HepG2 (cell line): ENCODE data around the gene SRSF10. TPM values are rescaled to one million over a fixed set of nuclear protein-coding genes. Genes with fewer than 3 reads are reported as not detected.

ENCODE experiments used
- EP300 ChIP-seq, 3 experiments: sonication (generic) in 1 of 3; formaldehyde crosslinking in 1 of 3; IDR thresholded peaks; 2 replicates each; pipeline versions ENCODE4 v1.5.1 to v1.6.1; 2011 to 2020; ENCODE audit warnings: low read depth in 2 of 3, low read length in 2 of 3, borderline replicate concordance in 1 of 3, improper control_type of control experiment in 1 of 3, mild to moderate bottlenecking in 1 of 3, missing genetic modification reagents in 1 of 3, moderate library complexity in 1 of 3
- FOXK2 ChIP-seq: fragments of 450-650 bp; IDR thresholded peaks from 2 replicates; pipeline ENCODE4 v1.6.1; 2016
- HBP1 ChIP-seq: IDR thresholded peaks from 2 replicates; pipeline ENCODE4 v1.6.1; 2016; ENCODE audit warnings: low read depth, control low read depth
- JUNB ChIP-seq: sonication (generic); formaldehyde crosslinking; IDR thresholded peaks from 2 replicates; pipeline ENCODE4 v1.8.0; 2022; ENCODE audit warnings: missing genetic modification reagents, mild to moderate bottlenecking, borderline replicate concordance
- KAT7 ChIP-seq: IDR thresholded peaks from 2 replicates; pipeline ENCODE4 v1.6.1; 2018; ENCODE audit warnings: borderline replicate concordance, missing compliant biosample characterization
- RBAK ChIP-seq: sonication (generic); formaldehyde crosslinking; IDR thresholded peaks from 2 replicates; pipeline ENCODE4 v1.5.1; 2020; ENCODE audit warnings: mild to moderate bottlenecking, missing genetic modification reagents
- SMARCE1 ChIP-seq: fragments of 450-650 bp; IDR thresholded peaks from 2 replicates; pipeline ENCODE4 v1.6.1; 2017; ENCODE audit warnings: borderline replicate concordance
- SMC3 ChIP-seq: IDR thresholded peaks from 2 replicates; pipeline ENCODE4 v1.6.1; 2011; ENCODE audit warnings: low read length, improper control_type of control experiment
- ZBTB44 ChIP-seq: sonication (generic); formaldehyde crosslinking; IDR thresholded peaks from 2 replicates; pipeline ENCODE4 v1.4.0; 2020; ENCODE audit warnings: missing genetic modification reagents
- ZFP82 ChIP-seq: sonication (generic); formaldehyde crosslinking; IDR thresholded peaks from 2 replicates; pipeline ENCODE4 v1.5.1; 2020; ENCODE audit warnings: mild to moderate bottlenecking, missing genetic modification reagents, borderline replicate concordance
- ZFP90 ChIP-seq: sonication (generic); formaldehyde crosslinking; IDR thresholded peaks from 2 replicates; pipeline ENCODE4 v1.8.0; 2022; ENCODE audit warnings: missing genetic modification reagents, mild to moderate bottlenecking, inconsistent platforms, borderline replicate concordance
- ZNF274 ChIP-seq: sonication (generic); formaldehyde crosslinking; IDR thresholded peaks from 2 replicates; pipeline ENCODE4 v1.5.1; 2020; ENCODE audit warnings: mild to moderate bottlenecking, missing genetic modification reagents
- ZNF275 ChIP-seq: sonication (generic); formaldehyde crosslinking; IDR thresholded peaks from 2 replicates; pipeline ENCODE4 v1.8.0; 2022; ENCODE audit warnings: missing genetic modification reagents, mild to moderate bottlenecking, inconsistent platforms, borderline replicate concordance
- ZNF280B ChIP-seq: sonication (generic); formaldehyde crosslinking; IDR thresholded peaks from 2 replicates; pipeline ENCODE4 v1.5.0; 2020; ENCODE audit warnings: missing genetic modification reagents, mild to moderate bottlenecking, borderline replicate concordance
- ZNF503 ChIP-seq: sonication (generic); formaldehyde crosslinking; IDR thresholded peaks from 2 replicates; pipeline ENCODE4 v1.4.0; 2020; ENCODE audit warnings: missing genetic modification reagents
- ZNF543 ChIP-seq: sonication (generic); formaldehyde crosslinking; IDR thresholded peaks from 2 replicates; pipeline ENCODE4 v1.4.0; 2020; ENCODE audit warnings: mild to moderate bottlenecking, missing genetic modification reagents
- ZSCAN31 ChIP-seq: sonication (generic); formaldehyde crosslinking; IDR thresholded peaks from 2 replicates; pipeline ENCODE4 v1.5.0; 2020; ENCODE audit warnings: low read depth, mild to moderate bottlenecking, missing genetic modification reagents
- polyA plus RNA-seq, 8 experiments: library from polyadenylated mRNA; depleted of rRNA in 3 of 8; stranded (reverse) in 7 of 8; unstranded in 1 of 8; fragments of >200 nt; fragmentation: Illumina TruSeq in 4 of 8; extraction: Trizol in 4 of 8; gene quantifications; 2 replicates each; pipeline versions ENCODE4 v1.2.1 to v1.2.3, GENCODE V29; 2011 to 2016; ENCODE audit warnings: low read depth in 4 of 8, missing spikeins in 1 of 8, mixed read lengths in 1 of 8; ENCODE audit not compliant: insufficient read depth in 1 of 8
- total RNA-seq, 5 experiments: library from RNA; depleted of rRNA; stranded (reverse); fragments of >200 nt; fragmentation: Illumina TruSeq; extraction: Trizol; gene quantifications; 2 replicates each; pipeline ENCODE4 v1.2.3, GENCODE V29; 2016; ENCODE audit warnings: low read depth in 1 of 5

SRSF10 gene
- total and polyA plus RNA-seq, 2 of the 13 experiments (the other 11 are each of a cell fraction or from before 2014, with no cell fraction given) = 126 to 186 TPM

- TF ChIP-seq RBAK (CRISPR knock-in tag) (no peak), ZSCAN31 (CRISPR knock-in tag) (peak; percentile 83), ZNF543 (CRISPR knock-in tag) (peak; percentile 88), ZBTB44 (CRISPR knock-in tag) (no peak), ZFP90 (CRISPR knock-in tag) (peak; percentile 81), SMARCE1 (no peak), ZNF503 (CRISPR knock-in tag) (peak; percentile 55; the same call in 1 of the 2 replicates), HBP1 (CRISPR knock-in tag) (no peak; the same call in 1 of the 2 replicates), KAT7 (peak; percentile 95), ZNF274 (CRISPR knock-in tag) (peak; percentile 58; the same call in 1 of the 2 replicates), ZNF275 (peak; percentile 89; the same call in 1 of the 2 replicates), JUNB (CRISPR knock-in tag) (0 out of 2 replicates have a peak, but pooled peaks have one; percentile 29), FOXK2 (no peak), ZNF280B (peak; percentile 91; the same call in 1 of the 2 replicates), ZFP82 (CRISPR knock-in tag) (0 out of 2 replicates have a peak, but pooled peaks have one; percentile 48), EP300 (IDR thresholded peaks at IDR 0.05; ENCODE audit: low read depth in 2 of 2, low read length in 2 of 2) (peak in 1 of 2 experiments; percentile 62; a peak in 2 of 4 replicates), EP300 (CRISPR knock-in tag; IDR thresholded peaks at IDR 0.05; ENCODE audit: borderline replicate concordance) (0 out of 2 replicates have a peak, but pooled peaks have one; percentile 44), SMC3 (no peak)
Observed at GRCh38 chr1:23979881-23980727, at the start of gene SRSF10 (continued).
